GM23338 (cell line): ENCODE data around the gene GNLY. TPM values are rescaled to one million over a fixed set of nuclear protein-coding genes. Genes with fewer than 3 reads are reported as not detected.

Experiments
- ATAC-seq: fragments of 200-7000 bp; cut with Tn5 transposase; 3 replicates; pipeline ENCODE4 v1.9.1; 2020
- DNase-seq: peaks from one replicate; pipeline ENCODE4 v3.0.0-alpha.2; 2015; ENCODE audit warnings: low spot score
- H2AFZ ChIP-seq: fragments of 200-600 bp; sonication (generic); 2 replicates; pipeline ENCODE4 v1.8.0; 2016; ENCODE audit warnings: antibody characterized with exemption, mild to moderate bottlenecking, moderate library complexity
- H3F3A ChIP-seq: fragments of 200-600 bp; sonication (generic); replicated peaks from 2 replicates; pipeline ENCODE4 v1.8.0; 2017; ENCODE audit warnings: antibody characterized with exemption, mixed run types, low read depth
- H3K27ac ChIP-seq: fragments of 200-600 bp; sonication (generic); 2 replicates; pipeline ENCODE4 v1.6.1; 2016; ENCODE audit warnings: low read depth
- H3K27me3 ChIP-seq: fragments of 200-600 bp; sonication (generic); 2 replicates; pipeline ENCODE4 v1.8.0; 2016; ENCODE audit warnings: mild to moderate bottlenecking, mixed run types, moderate library complexity; ENCODE audit not compliant: insufficient read depth
- H3K36me3 ChIP-seq: fragments of 200-600 bp; sonication (generic); 2 replicates; pipeline ENCODE4 v1.8.0; 2016; ENCODE audit warnings: mild to moderate bottlenecking; ENCODE audit not compliant: insufficient read depth
- H3K4me1 ChIP-seq: fragments of 200-600 bp; sonication (generic); 2 replicates; pipeline ENCODE4 v1.8.0; 2016; ENCODE audit warnings: mild to moderate bottlenecking, moderate library complexity; ENCODE audit not compliant: insufficient read depth
- H3K4me2 ChIP-seq: fragments of 200-600 bp; sonication (generic); 2 replicates; pipeline ENCODE4 v1.7.1; 2017; ENCODE audit warnings: mixed run types
- H3K4me3 ChIP-seq: fragments of 200-600 bp; sonication (generic); 2 replicates; pipeline ENCODE4 v1.6.1; 2016; ENCODE audit warnings: mixed run types
- H3K79me2 ChIP-seq: fragments of 200-600 bp; sonication (generic); replicated peaks from 2 replicates; pipeline ENCODE4 v1.8.0; 2017; ENCODE audit warnings: mild to moderate bottlenecking; ENCODE audit not compliant: insufficient read depth
- H3K9me2 ChIP-seq: fragments of 200-600 bp; sonication (generic); 2 replicates; pipeline ENCODE4 v1.8.0; 2017; ENCODE audit not compliant: insufficient read depth
- H4K20me1 ChIP-seq: fragments of 200-600 bp; sonication (generic); replicated peaks from 2 replicates; pipeline ENCODE4 v1.8.0; 2017; ENCODE audit warnings: mild to moderate bottlenecking; ENCODE audit not compliant: insufficient read depth
- H3K27ac Mint-ChIP-seq: 2 replicates; pipeline ENCODE4 v1.8.0; 2020; ENCODE audit warnings: inconsistent platforms, mild to moderate bottlenecking, moderate library complexity, mixed read lengths
- H3K27me3 Mint-ChIP-seq: 3 replicates; pipeline ENCODE4 v1.8.0; 2022; ENCODE audit warnings: low read depth, mild to moderate bottlenecking, moderate library complexity, mixed read lengths, inconsistent platforms; ENCODE audit not compliant: insufficient read depth, poor library complexity
- H3K36me3 Mint-ChIP-seq: 3 replicates; pipeline ENCODE4 v1.8.0; 2021; ENCODE audit warnings: low read depth, mild to moderate bottlenecking, inconsistent platforms, moderate library complexity, mixed read lengths
- H3K4me1 Mint-ChIP-seq: 3 replicates; pipeline ENCODE4 v1.8.0; 2020; ENCODE audit warnings: mild to moderate bottlenecking, inconsistent platforms, mixed read lengths
- H3K4me3 Mint-ChIP-seq: 3 replicates; pipeline ENCODE4 v1.8.0; 2021; ENCODE audit warnings: moderate library complexity, mild to moderate bottlenecking, inconsistent platforms, mixed read lengths
- H3K9me3 Mint-ChIP-seq: 3 replicates; pipeline ENCODE4 v1.8.0; 2020; ENCODE audit warnings: moderate library complexity, mild to moderate bottlenecking, inconsistent platforms, mixed read lengths
- CTCF ChIP-seq, 2 experiments: fragments of 200-600 bp in 1 of 2; sonication (generic) in 1 of 2; conservative IDR thresholded peaks; 2 replicates each; pipeline versions ENCODE4 v1.5.1 to v1.6.1; 2016 to 2017; ENCODE audit warnings: antibody characterized with exemption in 2 of 2, low read depth in 2 of 2, mild to moderate bottlenecking in 2 of 2, moderate library complexity in 1 of 2
- EZH2phosphoT487 ChIP-seq: fragments of 200-600 bp; sonication (generic); IDR thresholded peaks from one replicate; pipeline ENCODE4 v1.8.1; 2018; ENCODE audit warnings: antibody characterized with exemption; ENCODE audit not compliant: unreplicated experiment
- NANOG ChIP-seq: IDR thresholded peaks from 2 replicates; pipeline ENCODE4 v1.6.1; 2016; ENCODE audit warnings: antibody characterized with exemption, borderline replicate concordance
- POLR2AphosphoS5 ChIP-seq: IDR thresholded peaks from 2 replicates; pipeline ENCODE4 v1.6.1; 2016; ENCODE audit warnings: antibody characterized with exemption, low read depth
- ZNF462 ChIP-seq: fragments of 250-450 bp; sonication (Bioruptor Pico); IDR thresholded peaks from 2 replicates; pipeline ENCODE4 v1.5.0; 2020; ENCODE audit warnings: mild to moderate bottlenecking, moderate library complexity
- polyA plus RNA-seq: library from polyadenylated mRNA; unstranded; fragments of >200 nt; fragmentation: Nextera tagmentation; extraction: Ambion mirVana; gene quantifications from 2 replicates; pipeline ENCODE4 v1.2.1, GENCODE V29; 2016
- total RNA-seq: library from RNA; depleted of rRNA; stranded (reverse); fragments of >200 nt; shearing (Covaris generic); gene quantifications from 2 replicates; pipeline ENCODE4 v1.2.3, GENCODE V29; 2014

The GNLY gene
- total and polyA plus RNA-seq, 2 experiments from 2014 or later: not detected

- TF ChIP-seq ZNF462 (CRISPR knock-in tag) (no peak), EZH2phosphoT487 (no peak)
Observed at GRCh38 chr2:85708641-85709040, 14.5 kb downstream of the GNLY start (continued).

GRCh38 chr2:85709401-85709811 lies 15.2 kb downstream of the GNLY start:
- H3K4me2 ChIP-seq: no peak overlapping the region
- H2AFZ ChIP-seq: no peak overlapping the region
- Mint-ChIP-seq H3K9me3 (no peaks in the 10 kb centered on the region), H3K36me3 (no peaks in the 10 kb centered on the region), H3K4me1 (peaks cover 10% of the 10 kb centered on the region; the same call in 2 of the 3 replicates), H3K4me3 (no peak overlapping the region), H3K27ac (no peak overlapping the region), H3K27me3 (peaks cover 15% of the 10 kb centered on the region)
- no peak overlapping the region for H3K4me3 ChIP-seq
- no peak for ATAC-seq
- peaks cover 6% of the 10 kb centered on the region; the same call in 1 of the 2 replicates for H3K27me3 ChIP-seq
- H3K4me1 ChIP-seq: peaks cover 5% of the 10 kb centered on the region
- H3K9me2 ChIP-seq: no peaks in the 10 kb centered on the region
- no peak for DNase-seq
- TF ChIP-seq POLR2AphosphoS5 (no peak), NANOG (no peak), ZNF462 (CRISPR knock-in tag) (no peak), CTCF (conservative IDR thresholded peaks at IDR 0.05; ENCODE audit: low read depth in 2 of 2) (no peak)
- H4K20me1 ChIP-seq: no peaks in the 10 kb centered on the region
- H3K27ac ChIP-seq: no peak overlapping the region
- no peaks in the 10 kb centered on the region for H3K36me3 ChIP-seq
- H3K79me2 ChIP-seq: no peaks in the 10 kb centered on the region
- no peaks in the 10 kb centered on the region for H3F3A ChIP-seq
